K562 (cell line): Measurements from ENCODE around the gene ZC3H12A. TPM values are rescaled to one million over a fixed set of nuclear protein-coding genes. Genes with fewer than 3 reads are reported as not detected.

Experiments used
- ARID2 ChIP-seq: fragments of 450-650 bp; IDR thresholded peaks from 2 replicates; pipeline ENCODE4 v1.6.1; 2017; ENCODE audit warnings: antibody characterized with exemption, mild to moderate bottlenecking
- BMI1 ChIP-seq: fragments of 150-350 bp; IDR thresholded peaks from 2 replicates; pipeline ENCODE4 v1.6.1; 2014; ENCODE audit warnings: low read length
- IRF2 ChIP-seq: sonication (generic); formaldehyde crosslinking; IDR thresholded peaks from 2 replicates; pipeline ENCODE4 v1.8.1; 2022; ENCODE audit warnings: mild to moderate bottlenecking, missing genetic modification reagents
- KLF6 ChIP-seq: fragments of 250-450 bp; sonication (Bioruptor Pico); IDR thresholded peaks from 2 replicates; pipeline ENCODE4 v1.4.0; 2020; ENCODE audit warnings: mild to moderate bottlenecking, moderate library complexity, borderline replicate concordance
- MECOM ChIP-seq: fragments of 250-450 bp; sonication (Bioruptor Pico); IDR thresholded peaks from 2 replicates; pipeline ENCODE4 v1.8.0; 2022; ENCODE audit warnings: inconsistent platforms
- NCOR1 ChIP-seq: fragments of 450-650 bp; IDR thresholded peaks from 2 replicates; pipeline ENCODE4 v1.6.1; 2016; ENCODE audit warnings: mild to moderate bottlenecking, moderate library complexity
- SAFB ChIP-seq: fragments of 200-400 bp; formaldehyde crosslinking; IDR thresholded peaks from 2 replicates; pipeline ENCODE4 v1.6.1; 2017; ENCODE audit warnings: low read depth, low read length, borderline replicate concordance
- TEAD2 ChIP-seq: fragments of 450-650 bp; IDR thresholded peaks from 2 replicates; pipeline ENCODE4 v1.6.1; 2016; ENCODE audit warnings: missing genetic modification characterization, control low read depth, missing compliant biosample characterization
- XRCC3 ChIP-seq: fragments of 450-650 bp; IDR thresholded peaks from 2 replicates; pipeline ENCODE4 v1.6.1; 2017; ENCODE audit warnings: mild to moderate bottlenecking, moderate library complexity
- ZNF274 ChIP-seq: IDR thresholded peaks from 2 replicates; pipeline ENCODE4 v1.6.1; 2011; ENCODE audit warnings: low read depth, mild to moderate bottlenecking, low read length, moderate library complexity, borderline replicate concordance
- ZNF436 ChIP-seq: fragments of 250-450, 450-650 bp; sonication (Bioruptor Pico); formaldehyde crosslinking; IDR thresholded peaks from 2 replicates; pipeline ENCODE4 v1.7.0; 2020; ENCODE audit warnings: mild to moderate bottlenecking
- polyA plus RNA-seq, 8 experiments: library from polyadenylated mRNA; depleted of rRNA in 4 of 8; stranded (reverse) in 5 of 8; unstranded in 3 of 8; fragments of >200 nt; fragmentation: Nextera tagmentation in 2 of 8; fragmentation: Illumina TruSeq in 1 of 8; extraction: Ambion mirVana in 2 of 8; extraction: Trizol in 1 of 8; gene quantifications; 2 replicates each; pipeline versions ENCODE4 v1.2.1 to v1.2.3, GENCODE V29; 2011 to 2014; ENCODE audit warnings: inconsistent platforms in 1 of 8, missing spikeins in 1 of 8
- total RNA-seq, 7 experiments: library from RNA; depleted of rRNA in 6 of 7; stranded (reverse); fragments of >200 nt in 6 of 7; fragmentation: Illumina TruSeq in 2 of 7; extraction: Trizol in 2 of 7; gene quantifications; 2 replicates each; pipeline versions ENCODE4 v1.2.1 to v1.2.3, GENCODE V29; 2011 to 2021; ENCODE audit warnings: low replicate concordance in 1 of 7
- TF ChIP-seq, protein P1 (sequence below): fragments of 250-450 bp; sonication (Bioruptor Pico); IDR thresholded peaks from 2 replicates; pipeline ENCODE4 v1.8.0; 2022; ENCODE audit warnings: inconsistent platforms
- TF ChIP-seq, protein P2 (sequence below): sonication (generic); formaldehyde crosslinking; IDR thresholded peaks from 2 replicates; pipeline ENCODE4 v1.4.0; 2020; ENCODE audit warnings: mild to moderate bottlenecking, missing genetic modification reagents
- TF ChIP-seq, protein P3 (sequence below): sonication (generic); IDR thresholded peaks from 2 replicates; pipeline ENCODE4 v1.6.1; 2016
- TF ChIP-seq, protein P4 (sequence below): fragments of 450-650 bp; IDR thresholded peaks from 2 replicates; pipeline ENCODE4 v1.6.1; 2016; ENCODE audit warnings: borderline replicate concordance
- TF ChIP-seq, protein P5 (sequence below): sonication (generic); formaldehyde crosslinking; IDR thresholded peaks from 2 replicates; pipeline ENCODE4 v1.8.0; 2023; ENCODE audit warnings: missing genetic modification reagents, mild to moderate bottlenecking, borderline replicate concordance

The ZC3H12A gene
- total and polyA plus RNA-seq, 9 of the 15 experiments (the other 6 are each of a cell fraction or from before 2014, with no cell fraction given) = 0.14 to 9.4 (median 6.7) TPM

- no peak for TF ChIP-seq MECOM (CRISPR knock-in tag)
- TF ChIP-seq, protein P1, sequence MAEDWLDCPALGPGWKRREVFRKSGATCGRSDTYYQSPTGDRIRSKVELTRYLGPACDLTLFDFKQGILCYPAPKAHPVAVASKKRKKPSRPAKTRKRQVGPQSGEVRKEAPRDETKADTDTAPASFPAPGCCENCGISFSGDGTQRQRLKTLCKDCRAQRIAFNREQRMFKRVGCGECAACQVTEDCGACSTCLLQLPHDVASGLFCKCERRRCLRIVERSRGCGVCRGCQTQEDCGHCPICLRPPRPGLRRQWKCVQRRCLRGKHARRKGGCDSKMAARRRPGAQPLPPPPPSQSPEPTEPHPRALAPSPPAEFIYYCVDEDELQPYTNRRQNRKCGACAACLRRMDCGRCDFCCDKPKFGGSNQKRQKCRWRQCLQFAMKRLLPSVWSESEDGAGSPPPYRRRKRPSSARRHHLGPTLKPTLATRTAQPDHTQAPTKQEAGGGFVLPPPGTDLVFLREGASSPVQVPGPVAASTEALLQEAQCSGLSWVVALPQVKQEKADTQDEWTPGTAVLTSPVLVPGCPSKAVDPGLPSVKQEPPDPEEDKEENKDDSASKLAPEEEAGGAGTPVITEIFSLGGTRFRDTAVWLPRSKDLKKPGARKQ = no peak
- TF ChIP-seq, protein P2, sequence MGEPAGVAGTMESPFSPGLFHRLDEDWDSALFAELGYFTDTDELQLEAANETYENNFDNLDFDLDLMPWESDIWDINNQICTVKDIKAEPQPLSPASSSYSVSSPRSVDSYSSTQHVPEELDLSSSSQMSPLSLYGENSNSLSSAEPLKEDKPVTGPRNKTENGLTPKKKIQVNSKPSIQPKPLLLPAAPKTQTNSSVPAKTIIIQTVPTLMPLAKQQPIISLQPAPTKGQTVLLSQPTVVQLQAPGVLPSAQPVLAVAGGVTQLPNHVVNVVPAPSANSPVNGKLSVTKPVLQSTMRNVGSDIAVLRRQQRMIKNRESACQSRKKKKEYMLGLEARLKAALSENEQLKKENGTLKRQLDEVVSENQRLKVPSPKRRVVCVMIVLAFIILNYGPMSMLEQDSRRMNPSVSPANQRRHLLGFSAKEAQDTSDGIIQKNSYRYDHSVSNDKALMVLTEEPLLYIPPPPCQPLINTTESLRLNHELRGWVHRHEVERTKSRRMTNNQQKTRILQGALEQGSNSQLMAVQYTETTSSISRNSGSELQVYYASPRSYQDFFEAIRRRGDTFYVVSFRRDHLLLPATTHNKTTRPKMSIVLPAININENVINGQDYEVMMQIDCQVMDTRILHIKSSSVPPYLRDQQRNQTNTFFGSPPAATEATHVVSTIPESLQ (CRISPR knock-in tag) = 0 out of 2 replicates have a peak, but pooled peaks have one; percentile 18
- no peak for TF ChIP-seq ZNF274
- TF ChIP-seq, protein P3, sequence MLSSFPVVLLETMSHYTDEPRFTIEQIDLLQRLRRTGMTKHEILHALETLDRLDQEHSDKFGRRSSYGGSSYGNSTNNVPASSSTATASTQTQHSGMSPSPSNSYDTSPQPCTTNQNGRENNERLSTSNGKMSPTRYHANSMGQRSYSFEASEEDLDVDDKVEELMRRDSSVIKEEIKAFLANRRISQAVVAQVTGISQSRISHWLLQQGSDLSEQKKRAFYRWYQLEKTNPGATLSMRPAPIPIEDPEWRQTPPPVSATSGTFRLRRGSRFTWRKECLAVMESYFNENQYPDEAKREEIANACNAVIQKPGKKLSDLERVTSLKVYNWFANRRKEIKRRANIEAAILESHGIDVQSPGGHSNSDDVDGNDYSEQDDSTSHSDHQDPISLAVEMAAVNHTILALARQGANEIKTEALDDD = no peak
- TF ChIP-seq TEAD2 = no peak
- TF ChIP-seq, protein P4, sequence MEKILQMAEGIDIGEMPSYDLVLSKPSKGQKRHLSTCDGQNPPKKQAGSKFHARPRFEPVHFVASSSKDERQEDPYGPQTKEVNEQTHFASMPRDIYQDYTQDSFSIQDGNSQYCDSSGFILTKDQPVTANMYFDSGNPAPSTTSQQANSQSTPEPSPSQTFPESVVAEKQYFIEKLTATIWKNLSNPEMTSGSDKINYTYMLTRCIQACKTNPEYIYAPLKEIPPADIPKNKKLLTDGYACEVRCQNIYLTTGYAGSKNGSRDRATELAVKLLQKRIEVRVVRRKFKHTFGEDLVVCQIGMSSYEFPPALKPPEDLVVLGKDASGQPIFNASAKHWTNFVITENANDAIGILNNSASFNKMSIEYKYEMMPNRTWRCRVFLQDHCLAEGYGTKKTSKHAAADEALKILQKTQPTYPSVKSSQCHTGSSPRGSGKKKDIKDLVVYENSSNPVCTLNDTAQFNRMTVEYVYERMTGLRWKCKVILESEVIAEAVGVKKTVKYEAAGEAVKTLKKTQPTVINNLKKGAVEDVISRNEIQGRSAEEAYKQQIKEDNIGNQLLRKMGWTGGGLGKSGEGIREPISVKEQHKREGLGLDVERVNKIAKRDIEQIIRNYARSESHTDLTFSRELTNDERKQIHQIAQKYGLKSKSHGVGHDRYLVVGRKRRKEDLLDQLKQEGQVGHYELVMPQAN = peak; percentile 25; the same call in 1 of the 2 replicates
- TF ChIP-seq KLF6 (CRISPR knock-in tag) = no peak
- no peak for TF ChIP-seq SAFB
- TF ChIP-seq NCOR1 = no peak
- no peak for TF ChIP-seq BMI1
- no peak for TF ChIP-seq IRF2
- no peak for TF ChIP-seq ZNF436 (CRISPR knock-in tag)
- TF ChIP-seq XRCC3 = no peak
- TF ChIP-seq ARID2 = no peak
- TF ChIP-seq, protein P5, sequence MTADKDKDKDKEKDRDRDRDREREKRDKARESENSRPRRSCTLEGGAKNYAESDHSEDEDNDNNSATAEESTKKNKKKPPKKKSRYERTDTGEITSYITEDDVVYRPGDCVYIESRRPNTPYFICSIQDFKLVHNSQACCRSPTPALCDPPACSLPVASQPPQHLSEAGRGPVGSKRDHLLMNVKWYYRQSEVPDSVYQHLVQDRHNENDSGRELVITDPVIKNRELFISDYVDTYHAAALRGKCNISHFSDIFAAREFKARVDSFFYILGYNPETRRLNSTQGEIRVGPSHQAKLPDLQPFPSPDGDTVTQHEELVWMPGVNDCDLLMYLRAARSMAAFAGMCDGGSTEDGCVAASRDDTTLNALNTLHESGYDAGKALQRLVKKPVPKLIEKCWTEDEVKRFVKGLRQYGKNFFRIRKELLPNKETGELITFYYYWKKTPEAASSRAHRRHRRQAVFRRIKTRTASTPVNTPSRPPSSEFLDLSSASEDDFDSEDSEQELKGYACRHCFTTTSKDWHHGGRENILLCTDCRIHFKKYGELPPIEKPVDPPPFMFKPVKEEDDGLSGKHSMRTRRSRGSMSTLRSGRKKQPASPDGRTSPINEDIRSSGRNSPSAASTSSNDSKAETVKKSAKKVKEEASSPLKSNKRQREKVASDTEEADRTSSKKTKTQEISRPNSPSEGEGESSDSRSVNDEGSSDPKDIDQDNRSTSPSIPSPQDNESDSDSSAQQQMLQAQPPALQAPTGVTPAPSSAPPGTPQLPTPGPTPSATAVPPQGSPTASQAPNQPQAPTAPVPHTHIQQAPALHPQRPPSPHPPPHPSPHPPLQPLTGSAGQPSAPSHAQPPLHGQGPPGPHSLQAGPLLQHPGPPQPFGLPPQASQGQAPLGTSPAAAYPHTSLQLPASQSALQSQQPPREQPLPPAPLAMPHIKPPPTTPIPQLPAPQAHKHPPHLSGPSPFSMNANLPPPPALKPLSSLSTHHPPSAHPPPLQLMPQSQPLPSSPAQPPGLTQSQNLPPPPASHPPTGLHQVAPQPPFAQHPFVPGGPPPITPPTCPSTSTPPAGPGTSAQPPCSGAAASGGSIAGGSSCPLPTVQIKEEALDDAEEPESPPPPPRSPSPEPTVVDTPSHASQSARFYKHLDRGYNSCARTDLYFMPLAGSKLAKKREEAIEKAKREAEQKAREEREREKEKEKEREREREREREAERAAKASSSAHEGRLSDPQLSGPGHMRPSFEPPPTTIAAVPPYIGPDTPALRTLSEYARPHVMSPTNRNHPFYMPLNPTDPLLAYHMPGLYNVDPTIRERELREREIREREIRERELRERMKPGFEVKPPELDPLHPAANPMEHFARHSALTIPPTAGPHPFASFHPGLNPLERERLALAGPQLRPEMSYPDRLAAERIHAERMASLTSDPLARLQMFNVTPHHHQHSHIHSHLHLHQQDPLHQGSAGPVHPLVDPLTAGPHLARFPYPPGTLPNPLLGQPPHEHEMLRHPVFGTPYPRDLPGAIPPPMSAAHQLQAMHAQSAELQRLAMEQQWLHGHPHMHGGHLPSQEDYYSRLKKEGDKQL (CRISPR knock-in tag) = no peak
Observed at GRCh38 chr1:37475380-37476086, 1.2 kb downstream of the ZC3H12A start (continued).
